SKM-1 treated with dmso at 0.1 percent for 144 hours (cell line): ENCODE measurements around the gene SUCNR1.
"Not testable (repeated sequence)": the region's sequence is repeated elsewhere in the genome, so short reads cannot be mapped to it uniquely, and the experiment has no call there.

Source experiments
- DNase-seq: peaks from one replicate; lab custom pipeline; 2025; ENCODE audit not compliant: unreplicated experiment; lab: John Stamatoyannopoulos, UW

Gene SUCNR1

DNA sequence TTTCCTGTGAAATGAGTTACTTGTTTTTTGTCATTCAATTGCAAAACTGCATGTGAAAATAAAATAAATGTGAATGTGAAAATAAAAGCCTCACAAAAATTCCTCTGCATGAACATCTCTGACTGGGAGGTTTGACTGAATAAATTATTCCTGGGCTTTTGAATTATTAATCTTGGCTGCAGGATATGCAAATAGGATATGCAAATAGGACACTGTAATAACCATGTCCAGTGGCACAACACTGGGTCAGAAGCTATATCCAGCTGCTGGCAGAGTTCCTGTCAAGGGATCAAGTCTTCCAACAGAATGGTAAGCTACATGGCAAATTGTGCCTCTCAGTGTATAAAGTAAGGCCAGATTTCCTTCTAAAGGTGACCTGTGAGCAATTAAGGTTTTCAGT is at the start of gene SUCNR1:
TSS of gene SUCNR1 (plus strand) at position 246 of the 400 bp plus-strand sequence. CDS start 6,250 bp downstream, outside the sequence.
- DNase-seq, result no peak

DNA sequence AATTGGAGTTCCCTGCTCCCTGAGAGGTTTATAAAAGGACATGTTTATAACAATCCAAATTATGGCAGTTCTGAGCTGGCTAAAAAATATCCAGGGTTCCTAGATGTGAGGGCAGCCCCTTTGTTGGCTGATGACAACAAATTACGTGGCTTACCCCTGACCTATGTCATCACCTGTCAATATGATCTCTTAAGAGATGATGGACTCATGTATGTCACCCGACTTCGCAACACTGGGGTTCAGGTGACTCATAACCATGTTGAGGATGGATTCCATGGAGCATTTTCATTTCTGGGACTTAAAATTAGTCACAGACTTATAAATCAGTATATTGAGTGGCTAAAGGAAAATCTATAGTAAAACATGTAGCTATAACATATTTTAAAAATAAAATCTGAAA is 45.6 kb upstream of the SUCNR1 start:
- DNase-seq, result no peak

GRCh38 chr3:151835751-151836525 is 37.5 kb upstream of the SUCNR1 start:
- no peak for DNase-seq

GRCh38 chr3:151837057-151837456 is 36.4 kb upstream of the SUCNR1 start:
- DNase-seq, result peak; percentile 21

- DNase-seq, result peak; percentile 80
Measured at GRCh38 chr3:151838574-151839312, 34.7 kb upstream of the SUCNR1 start.

- DNase-seq, result no peak
Measured at GRCh38 chr3:151839313-151839631, 34.2 kb upstream of the SUCNR1 start.

DNA sequence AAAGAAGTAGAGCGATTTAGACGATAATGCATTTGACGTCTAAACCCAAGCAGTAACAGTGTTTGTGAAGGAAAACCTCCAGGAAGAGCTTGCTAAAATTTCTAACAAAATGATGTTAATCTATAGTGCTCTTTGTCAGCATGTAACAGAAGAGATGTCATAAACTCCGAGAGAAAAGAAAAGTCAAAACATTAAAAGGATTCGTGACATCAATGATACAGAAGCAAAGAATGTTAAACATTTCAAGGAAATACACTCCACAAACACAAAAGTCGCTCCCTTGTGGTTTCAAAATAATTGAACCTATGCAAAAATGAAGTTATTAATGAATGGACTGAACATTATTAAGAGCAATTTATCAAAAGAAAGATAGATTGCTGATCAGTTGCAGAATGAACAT is 31.6 kb upstream of the SUCNR1 start:
- DNase-seq, result no peak

DNA sequence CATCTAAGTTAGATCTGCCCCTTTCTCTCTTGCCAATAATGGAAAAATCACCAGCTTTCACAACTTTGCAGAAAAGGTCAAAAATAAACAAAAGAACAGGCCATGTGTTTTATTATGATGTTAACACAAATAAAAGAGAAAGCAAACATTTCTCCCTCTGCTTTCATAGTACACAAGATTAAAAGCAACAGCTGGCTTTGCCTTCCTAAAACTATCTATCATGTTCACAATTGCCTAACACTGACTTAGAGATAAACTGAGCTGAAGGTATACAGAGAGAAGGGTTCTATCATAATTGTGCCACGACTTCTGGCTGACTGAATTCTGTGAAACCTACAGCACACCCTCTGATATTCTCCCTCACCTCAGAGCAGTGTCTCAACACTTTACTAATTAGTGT is 30.2 kb upstream of the SUCNR1 start:
- DNase-seq, result no peak

GRCh38 chr3:151845306-151845905 is 28.0 kb upstream of the SUCNR1 start:
- no peak for DNase-seq

- not testable (repeated sequence) for DNase-seq
Measured at GRCh38 chr3:151850065-151850464, 23.4 kb upstream of the SUCNR1 start.

DNA sequence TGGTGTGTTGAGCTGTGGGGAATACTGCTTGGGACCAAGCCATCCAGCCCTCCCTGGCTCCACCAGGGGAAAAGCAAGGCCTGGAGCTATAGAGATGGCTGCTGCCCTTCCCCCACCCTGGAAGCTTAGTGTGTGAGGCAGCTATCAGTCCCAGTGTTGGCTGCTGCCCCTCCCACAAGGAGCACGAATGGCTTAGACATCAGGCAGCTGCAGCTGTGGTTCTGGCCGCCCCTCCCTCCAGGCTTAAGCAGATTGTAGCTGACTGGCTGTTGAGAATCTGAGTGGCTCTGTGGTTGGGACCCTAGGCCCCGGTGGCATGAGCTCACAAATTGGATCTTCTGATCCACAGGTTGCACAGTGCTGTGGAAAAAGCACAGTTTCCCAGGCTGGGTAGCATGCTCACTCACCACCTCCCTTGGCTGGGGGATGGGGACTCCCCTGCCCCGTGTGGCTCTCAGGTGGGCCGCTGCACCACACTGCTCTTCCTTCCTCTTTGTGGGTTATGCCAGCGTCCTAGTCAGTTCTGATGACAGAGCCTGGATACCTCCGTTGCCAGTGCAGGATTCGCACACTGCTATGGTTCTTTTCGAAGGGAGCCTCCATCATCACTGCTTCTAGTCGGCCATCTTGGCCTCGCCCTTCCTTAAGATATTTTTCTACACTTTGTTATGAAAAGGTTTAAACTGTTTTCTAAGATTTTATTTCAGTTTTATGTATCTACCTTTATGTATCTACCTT is 21.2 kb upstream of the SUCNR1 start:
- no peak for DNase-seq

DNA sequence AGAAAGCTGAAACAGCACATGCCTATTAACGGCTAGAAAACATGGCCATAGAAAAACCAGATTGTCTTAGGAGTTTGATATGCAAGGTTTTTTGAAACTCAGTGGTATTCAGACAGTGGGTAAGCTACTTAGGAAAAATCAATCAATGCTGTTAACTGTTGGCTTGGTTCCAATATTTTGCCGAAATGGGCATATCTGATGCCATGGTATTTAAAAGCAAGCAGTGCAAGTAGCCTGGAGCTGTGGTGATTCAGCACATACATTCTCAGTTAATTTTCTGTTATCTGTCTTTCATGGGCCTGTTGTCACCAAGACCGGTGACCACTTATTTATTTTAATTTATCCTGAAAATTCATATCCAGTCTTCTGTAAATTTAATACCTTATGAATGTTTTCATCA is 17.3 kb upstream of the SUCNR1 start:
- DNase-seq, result no peak

DNA sequence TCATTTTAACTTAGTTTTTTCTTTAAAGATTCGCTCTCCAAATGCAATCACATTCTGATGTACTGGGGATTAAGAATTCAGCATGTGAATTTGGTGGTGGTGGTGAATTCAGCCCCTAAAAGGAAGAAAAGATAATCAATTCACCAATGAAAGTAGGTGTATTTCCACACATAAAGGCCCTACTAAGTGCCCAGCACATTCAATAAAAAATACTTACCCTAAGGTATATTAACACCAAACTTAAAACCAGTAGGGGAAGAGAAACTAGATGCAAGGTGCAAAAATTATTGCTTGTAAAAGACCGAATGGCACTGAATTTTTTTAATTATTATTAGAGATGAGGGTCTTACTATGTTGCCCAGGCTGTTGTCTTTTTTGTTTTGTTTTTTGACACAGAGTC is 16.8 kb upstream of the SUCNR1 start:
- DNase-seq, result no peak

- no peak for DNase-seq
Measured at GRCh38 chr3:151859233-151859673, 14.2 kb upstream of the SUCNR1 start.

- DNase-seq, result no peak
Measured at GRCh38 chr3:151859905-151860304, 13.5 kb upstream of the SUCNR1 start.

- DNase-seq, result no peak
Measured at GRCh38 chr3:151863611-151864010, 9.8 kb upstream of the SUCNR1 start.

DNA sequence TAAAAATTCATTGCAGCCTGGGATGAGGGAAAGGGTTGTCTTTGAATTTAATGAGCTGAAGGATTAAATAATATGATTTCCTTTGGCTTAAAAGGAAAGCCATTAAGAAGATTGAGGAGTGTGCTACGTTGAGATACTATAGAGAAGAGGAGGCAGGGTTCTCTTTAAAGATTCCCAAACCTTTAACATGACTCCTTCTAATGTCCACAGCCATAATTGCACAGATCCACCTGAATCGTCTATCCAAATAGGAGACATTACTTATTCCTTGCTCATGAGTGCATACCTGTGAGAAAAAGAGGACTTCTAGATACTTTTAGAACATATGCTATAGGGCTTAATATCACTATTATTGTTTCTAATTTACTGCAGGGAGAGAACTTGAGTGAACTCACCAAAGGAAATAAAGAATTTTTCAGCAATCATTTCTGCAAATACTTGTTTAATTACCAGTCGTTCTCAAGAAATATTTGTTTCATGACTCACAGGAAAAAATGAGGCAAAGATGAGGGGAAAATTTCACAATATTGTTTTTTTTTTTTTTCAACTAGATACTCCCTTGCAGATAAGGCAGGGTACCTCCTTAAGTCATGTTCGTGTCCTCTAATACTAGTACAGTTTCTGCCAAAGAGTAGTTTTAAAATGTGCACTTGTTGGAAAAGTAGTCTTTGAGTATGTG is 8.9 kb upstream of the SUCNR1 start:
- DNase-seq, result no peak

DNA sequence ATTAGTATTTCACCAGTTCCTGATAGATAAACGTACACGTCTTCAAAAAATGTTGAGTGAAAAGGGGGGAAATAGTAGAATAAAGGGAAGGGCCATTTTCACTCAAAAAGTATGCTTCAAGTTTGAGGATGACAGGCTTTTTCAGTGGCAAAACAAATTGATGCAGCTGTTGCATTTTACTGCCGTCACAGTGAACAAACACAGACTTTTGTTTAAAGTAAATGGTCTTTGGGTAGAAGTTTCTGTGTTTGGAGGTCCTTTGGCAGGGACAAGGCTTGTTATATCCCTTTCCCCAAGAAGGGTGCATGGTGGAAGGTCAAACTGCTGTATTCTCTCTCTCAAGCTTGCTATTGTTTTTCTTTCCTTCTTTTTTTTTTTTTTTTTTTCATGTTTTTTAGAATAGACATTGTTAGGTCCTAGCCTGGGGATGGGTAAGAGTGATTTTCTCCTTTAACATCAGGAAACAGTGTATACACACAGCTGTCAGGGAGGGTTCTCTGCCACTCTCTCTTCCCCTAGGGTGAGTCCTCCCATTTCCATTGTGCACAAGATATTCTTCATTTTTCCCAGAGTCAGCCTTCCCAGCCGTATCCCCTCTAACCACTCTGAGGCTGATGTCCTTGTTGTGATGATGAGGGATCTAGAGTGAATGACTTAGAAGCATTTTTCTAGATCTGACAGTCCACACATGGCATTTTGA is 6.6 kb upstream of the SUCNR1 start:
- DNase-seq, result no peak

- no peak for DNase-seq
Measured at GRCh38 chr3:151867666-151868065, 5.8 kb upstream of the SUCNR1 start.

- DNase-seq, result no peak
Measured at GRCh38 chr3:151869181-151869580, 4.3 kb upstream of the SUCNR1 start.
